ENCODE results near the gene SHANK1. TPM values are rescaled to one million over a fixed set of nuclear protein-coding genes. Genes with fewer than 3 reads are reported as not detected.
"Not testable (repeated sequence)": the region's sequence is repeated elsewhere in the genome, so short reads cannot be mapped to it uniquely, and the experiment has no call there.

SHANK1 gene
- total and polyA plus RNA-seq, 8 donors: 0.06 to 0.69 (median 0.19) TPM; not detected in 1

DNA sequence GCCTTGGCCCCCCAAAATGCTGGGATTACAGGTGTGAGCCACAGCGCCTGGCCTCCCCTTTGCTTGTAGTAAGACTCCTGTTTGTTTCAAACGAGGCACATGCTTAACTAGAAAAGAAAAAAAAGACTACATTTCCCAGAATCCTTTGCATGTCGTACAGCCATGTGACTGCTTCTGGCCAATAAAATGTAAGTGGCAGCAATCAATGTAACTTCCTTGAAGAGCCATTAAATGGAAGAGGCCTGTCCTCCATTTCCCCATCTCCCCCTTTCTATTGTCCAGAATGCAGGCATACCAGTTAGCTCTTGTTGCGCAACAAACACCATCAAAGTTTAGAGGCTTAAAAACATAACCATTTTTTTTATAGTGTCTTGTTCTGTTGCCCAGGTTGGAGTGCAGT lies 40.3 kb upstream of the SHANK1 start:
- Histone ChIP-seq H3K27me3 (no peaks in the 10 kb centered on the region), H3K9me3 (no peaks in the 10 kb centered on the region), H3K36me3 (no peaks in the 10 kb centered on the region), H3K27ac (no peak overlapping the region), H3K4me1 (no peaks in the 10 kb centered on the region), H3K4me3 (no peak overlapping the region)
- 68 to 72% methylated on average over 4 of the region's 4 CpGs for WGBS, 2 donors
- no peak for FAIRE-seq
- no peak for DNase-seq
- ATAC-seq: no peak
- intact Hi-C loops (cut with DNase I): no loop called here
- TF ChIP-seq, protein P1, sequence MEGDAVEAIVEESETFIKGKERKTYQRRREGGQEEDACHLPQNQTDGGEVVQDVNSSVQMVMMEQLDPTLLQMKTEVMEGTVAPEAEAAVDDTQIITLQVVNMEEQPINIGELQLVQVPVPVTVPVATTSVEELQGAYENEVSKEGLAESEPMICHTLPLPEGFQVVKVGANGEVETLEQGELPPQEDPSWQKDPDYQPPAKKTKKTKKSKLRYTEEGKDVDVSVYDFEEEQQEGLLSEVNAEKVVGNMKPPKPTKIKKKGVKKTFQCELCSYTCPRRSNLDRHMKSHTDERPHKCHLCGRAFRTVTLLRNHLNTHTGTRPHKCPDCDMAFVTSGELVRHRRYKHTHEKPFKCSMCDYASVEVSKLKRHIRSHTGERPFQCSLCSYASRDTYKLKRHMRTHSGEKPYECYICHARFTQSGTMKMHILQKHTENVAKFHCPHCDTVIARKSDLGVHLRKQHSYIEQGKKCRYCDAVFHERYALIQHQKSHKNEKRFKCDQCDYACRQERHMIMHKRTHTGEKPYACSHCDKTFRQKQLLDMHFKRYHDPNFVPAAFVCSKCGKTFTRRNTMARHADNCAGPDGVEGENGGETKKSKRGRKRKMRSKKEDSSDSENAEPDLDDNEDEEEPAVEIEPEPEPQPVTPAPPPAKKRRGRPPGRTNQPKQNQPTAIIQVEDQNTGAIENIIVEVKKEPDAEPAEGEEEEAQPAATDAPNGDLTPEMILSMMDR (IDR thresholded peaks at IDR 0.05): no peak

DNA sequence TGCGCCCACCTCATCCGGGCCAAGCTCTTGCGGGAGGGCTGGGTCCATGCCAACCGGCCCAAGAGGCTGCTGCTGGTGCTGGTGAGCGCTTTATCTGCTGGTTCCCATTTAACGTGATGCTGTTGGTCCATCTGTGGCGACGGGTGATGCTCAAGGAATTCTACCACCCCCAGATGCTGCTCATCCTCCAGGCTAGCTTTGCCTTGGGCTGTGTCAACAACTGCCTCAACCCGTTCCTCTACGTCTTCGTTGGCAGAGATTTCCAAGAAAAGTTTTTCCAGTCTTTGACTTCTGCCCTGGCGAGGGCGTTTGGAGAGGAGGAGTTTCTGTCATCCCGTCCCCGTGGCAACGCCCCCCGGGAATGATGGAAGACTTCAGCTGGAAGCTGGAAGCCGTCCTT lies 39.5 kb upstream of the SHANK1 start:
- H3K4me1 ChIP-seq; DNase-seq; H3K27me3 ChIP-seq; FAIRE-seq; intact Hi-C loops (cut with DNase I); ATAC-seq; H3K4me3 ChIP-seq; H3K36me3 ChIP-seq; H3K9me3 ChIP-seq; H3K27ac ChIP-seq: not testable (repeated sequence)
- 62 to 78% methylated on average over 12 to 18 of the region's 18 CpGs for whole genome bisulfite sequencing, 2 donors

DNA sequence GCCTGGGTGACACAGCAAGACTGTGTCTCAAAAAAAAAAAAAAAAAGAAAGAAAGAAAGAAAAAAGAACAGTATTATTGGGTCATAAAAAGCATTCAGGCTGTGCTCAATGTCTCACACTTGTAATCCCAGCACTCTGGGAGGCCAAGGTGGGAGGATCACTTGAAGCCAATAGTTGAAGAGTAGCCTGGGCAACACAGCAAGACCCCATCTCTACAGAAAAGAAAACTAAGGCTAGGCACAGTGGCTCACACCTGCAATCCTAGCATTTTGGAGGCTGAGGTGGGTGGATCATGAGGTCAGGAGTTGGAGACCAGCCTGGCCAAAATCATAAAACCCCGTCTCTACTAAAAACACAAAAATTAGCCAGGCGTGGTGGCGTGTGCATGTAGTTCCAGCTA lies 38.0 kb upstream of the SHANK1 start:
- H3K27me3 ChIP-seq; H3K9me3 ChIP-seq; DNase-seq; H3K27ac ChIP-seq; H3K36me3 ChIP-seq; ATAC-seq; H3K4me1 ChIP-seq; H3K4me3 ChIP-seq; FAIRE-seq; intact Hi-C loops (cut with DNase I): not testable (repeated sequence)
- 81 to 90% methylated on average over 3 of the region's 3 CpGs for WGBS, 2 donors

DNA sequence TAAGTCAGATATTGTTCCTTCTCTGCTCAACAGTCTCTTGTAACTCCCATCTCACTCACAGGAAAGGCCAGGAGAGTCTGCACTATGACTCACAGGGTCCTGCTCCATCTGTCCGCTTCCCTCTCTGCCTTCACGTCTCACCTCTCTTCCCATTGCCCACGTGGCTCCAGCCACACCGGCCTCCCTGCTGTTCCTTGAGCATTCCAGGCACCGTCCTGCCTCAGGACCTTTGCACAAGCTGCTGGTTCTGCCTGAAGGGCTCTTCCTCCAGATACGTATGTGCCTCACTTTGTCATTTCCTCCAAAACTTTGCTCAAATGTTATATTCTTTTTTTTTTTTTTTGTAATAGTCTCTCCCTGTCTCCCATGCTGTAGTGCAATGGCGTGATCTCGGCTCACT lies 36.6 kb upstream of the SHANK1 start:
- H3K4me3 ChIP-seq; intact Hi-C loops (cut with DNase I); H3K9me3 ChIP-seq; H3K4me1 ChIP-seq; H3K27me3 ChIP-seq; H3K27ac ChIP-seq; H3K36me3 ChIP-seq; FAIRE-seq; DNase-seq; ATAC-seq: not testable (repeated sequence)
- WGBS, 2 donors: 56 to 63% methylated on average over 8 of the region's 8 CpGs

DNA sequence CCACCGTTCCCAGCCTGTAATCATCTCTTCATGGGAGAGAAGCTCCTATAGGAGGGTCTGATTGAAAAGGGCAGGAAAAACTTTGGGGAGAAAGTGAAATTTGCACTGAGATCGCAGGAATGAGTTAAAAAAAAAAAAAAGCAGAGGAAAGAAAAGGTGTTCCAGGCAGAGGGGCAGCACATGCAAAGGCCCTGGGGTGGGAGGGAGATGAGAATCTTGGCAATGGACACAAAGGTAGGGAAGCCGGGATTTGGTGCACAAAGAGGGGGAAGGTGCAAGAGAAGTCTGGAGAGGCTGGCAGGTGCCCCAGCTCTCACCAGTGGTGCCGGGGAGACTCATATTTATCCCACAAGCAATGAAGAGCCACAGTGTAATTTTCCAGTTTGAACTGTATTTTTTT lies 34.3 kb upstream of the SHANK1 start:
- Histone ChIP-seq H3K4me3 (no peak overlapping the region), H3K27me3 (no peaks in the 10 kb centered on the region), H3K27ac (no peak overlapping the region), H3K4me1 (no peaks in the 10 kb centered on the region), H3K9me3 (no peaks in the 10 kb centered on the region), H3K36me3 (no peaks in the 10 kb centered on the region)
- FAIRE-seq: no peak
- 53 to 72% methylated on average over 4 of the region's 4 CpGs for WGBS, 2 donors
- DNase-seq: no peak
- intact Hi-C loops (cut with DNase I): no loop called here
- TF ChIP-seq, protein P1 (IDR thresholded peaks at IDR 0.05): no peak
- ATAC-seq: no peak

DNA sequence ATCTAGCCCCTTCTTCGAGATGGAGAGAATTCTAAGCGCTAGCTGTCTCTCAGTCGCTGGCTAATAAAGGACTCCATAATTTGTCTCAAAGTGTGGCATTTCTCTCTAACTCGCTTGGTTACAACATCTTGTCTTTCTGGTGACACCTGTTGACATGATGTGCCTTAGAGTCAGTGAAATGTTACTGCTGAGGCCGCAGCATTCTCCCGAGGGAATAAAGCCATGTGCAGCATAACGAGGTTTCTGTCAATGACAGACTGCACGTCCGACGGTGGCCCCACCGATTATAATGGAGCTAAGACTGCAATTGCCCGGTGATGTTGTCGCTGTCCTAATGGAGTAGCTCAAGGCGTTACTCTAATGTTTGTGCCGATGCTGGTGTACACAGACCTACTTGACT lies 30.4 kb upstream of the SHANK1 start:
- 24 to 26% methylated on average over 15 of the region's 15 CpGs for WGBS, 2 donors
- Histone ChIP-seq H3K27me3 (peaks cover 0 to 5% (median 0%) of the 10 kb centered on the region in 4 donors), H3K4me1 (no peaks in the 10 kb centered on the region), H3K4me3 (no peak overlapping the region), H3K27ac (no peak overlapping the region), H3K36me3 (no peaks in the 10 kb centered on the region), H3K9me3 (no peaks in the 10 kb centered on the region)
- ATAC-seq (no peak), DNase-seq (no peak), FAIRE-seq (no peak)
- TF ChIP-seq, protein P1 (IDR thresholded peaks at IDR 0.05): no peak
- intact Hi-C loops (cut with DNase I): no loop called here

DNA sequence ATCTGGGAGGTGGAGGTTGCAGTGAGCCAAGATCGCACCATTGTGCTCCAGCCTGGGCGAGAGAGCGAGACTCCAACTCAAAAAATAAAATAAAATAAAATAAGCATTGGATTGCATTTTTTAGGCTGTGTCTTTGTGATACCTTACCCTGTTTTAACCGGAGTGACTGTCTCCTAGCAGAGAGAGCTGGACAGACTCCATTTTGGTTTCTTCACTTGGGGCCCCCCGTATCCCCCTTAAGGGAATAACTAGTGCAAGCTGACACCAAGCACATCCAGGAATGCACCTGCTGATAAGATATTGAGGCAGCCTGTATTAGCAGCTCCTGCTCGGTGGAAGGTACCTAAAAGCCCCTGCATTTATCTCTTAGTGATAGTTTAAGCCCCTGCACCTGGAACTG lies 29.9 kb upstream of the SHANK1 start:
- WGBS, 2 donors: 36 to 53% methylated on average over 6 of the region's 6 CpGs
- no peaks in the 10 kb centered on the region for H3K36me3 ChIP-seq
- H3K4me1 ChIP-seq: no peaks in the 10 kb centered on the region
- intact Hi-C loops (cut with DNase I): no loop called here
- ATAC-seq (no peak), FAIRE-seq (no peak), DNase-seq (no peak)
- no peak overlapping the region for H3K27ac ChIP-seq
- H3K4me3 ChIP-seq: no peak overlapping the region
- H3K9me3 ChIP-seq: no peaks in the 10 kb centered on the region
- peaks cover 0 to 5% (median 0%) of the 10 kb centered on the region in 4 donors for H3K27me3 ChIP-seq
- TF ChIP-seq, protein P1 (IDR thresholded peaks at IDR 0.05): no peak

DNA sequence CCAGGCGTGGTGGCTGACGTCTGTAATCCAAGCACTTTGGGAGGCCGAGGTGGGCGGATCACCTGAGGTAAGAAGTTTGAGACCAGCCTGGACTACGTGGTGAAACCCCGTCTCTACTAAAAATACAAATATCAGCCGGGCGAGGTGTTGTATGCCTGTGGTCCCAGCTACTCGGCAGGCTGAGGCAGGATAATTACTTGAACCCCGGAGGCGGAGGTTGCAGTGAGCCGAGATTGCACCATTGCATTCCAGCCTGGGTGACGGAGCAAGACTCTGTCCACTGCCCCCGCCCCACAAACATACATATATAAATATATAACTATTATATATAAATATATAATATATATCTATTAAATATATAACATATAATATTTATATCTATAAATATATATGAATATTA lies 27.5 kb upstream of the SHANK1 start:
- DNase-seq; H3K27ac ChIP-seq; FAIRE-seq; intact Hi-C loops (cut with DNase I); ATAC-seq; H3K36me3 ChIP-seq; H3K9me3 ChIP-seq; H3K4me3 ChIP-seq; H3K27me3 ChIP-seq; H3K4me1 ChIP-seq: not testable (repeated sequence)
- 73 to 85% methylated on average over 14 of the region's 14 CpGs for WGBS, 2 donors

Data from pancreas (tissue), 10 donors.